KOPT-K1 (cell line): Measurements from ENCODE around the gene CRCP.
"Not testable (repeated sequence)": the region's sequence is repeated elsewhere in the genome, so short reads cannot be mapped to it uniquely, and the experiment has no call there.

ENCODE experiments used
- H3K27ac ChIP-seq: fragments of 200-600 bp; sonication (generic); 2 replicates; pipeline ENCODE4 v1.5.1; 2016; ENCODE audit warnings: antibody characterized with exemption, mild to moderate bottlenecking, low read depth, low read length; ENCODE audit not compliant: poor library complexity, severe bottlenecking
- H3K36me3 ChIP-seq: fragments of 200-600 bp; sonication (generic); 2 replicates; pipeline ENCODE4 v1.5.1; 2017; ENCODE audit warnings: antibody characterized with exemption, mild to moderate bottlenecking, low read length, moderate library complexity; ENCODE audit not compliant: insufficient read depth
- H3K9me3 ChIP-seq: fragments of 200-600 bp; sonication (generic); 2 replicates; pipeline ENCODE4 v1.5.1; 2017; ENCODE audit warnings: antibody characterized with exemption, low read length, mild to moderate bottlenecking; ENCODE audit not compliant: insufficient read depth, poor library complexity, severe bottlenecking

Gene CRCP

DNA sequence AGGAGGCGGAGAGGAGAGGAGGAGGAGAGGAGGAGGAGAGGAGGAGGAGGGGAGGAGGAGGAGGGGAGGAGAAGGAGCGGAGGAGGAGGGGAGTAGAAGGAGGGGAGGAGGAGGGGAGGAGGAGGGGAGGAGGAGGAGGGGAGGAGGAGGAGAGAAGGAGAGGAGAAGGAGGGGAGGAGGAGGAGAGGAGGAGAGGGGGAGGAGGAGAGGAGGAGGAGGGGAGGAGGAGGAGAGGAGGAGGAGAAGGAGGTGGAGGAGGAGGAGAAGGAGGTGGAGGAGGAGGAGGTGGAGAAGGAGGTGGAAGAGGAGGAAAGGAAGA lies 15.5 kb upstream of the CRCP start:
- Histone ChIP-seq H3K9me3 (no peaks in the 10 kb centered on the region), H3K27ac (no peak overlapping the region), H3K36me3 (no peaks in the 10 kb centered on the region)

DNA sequence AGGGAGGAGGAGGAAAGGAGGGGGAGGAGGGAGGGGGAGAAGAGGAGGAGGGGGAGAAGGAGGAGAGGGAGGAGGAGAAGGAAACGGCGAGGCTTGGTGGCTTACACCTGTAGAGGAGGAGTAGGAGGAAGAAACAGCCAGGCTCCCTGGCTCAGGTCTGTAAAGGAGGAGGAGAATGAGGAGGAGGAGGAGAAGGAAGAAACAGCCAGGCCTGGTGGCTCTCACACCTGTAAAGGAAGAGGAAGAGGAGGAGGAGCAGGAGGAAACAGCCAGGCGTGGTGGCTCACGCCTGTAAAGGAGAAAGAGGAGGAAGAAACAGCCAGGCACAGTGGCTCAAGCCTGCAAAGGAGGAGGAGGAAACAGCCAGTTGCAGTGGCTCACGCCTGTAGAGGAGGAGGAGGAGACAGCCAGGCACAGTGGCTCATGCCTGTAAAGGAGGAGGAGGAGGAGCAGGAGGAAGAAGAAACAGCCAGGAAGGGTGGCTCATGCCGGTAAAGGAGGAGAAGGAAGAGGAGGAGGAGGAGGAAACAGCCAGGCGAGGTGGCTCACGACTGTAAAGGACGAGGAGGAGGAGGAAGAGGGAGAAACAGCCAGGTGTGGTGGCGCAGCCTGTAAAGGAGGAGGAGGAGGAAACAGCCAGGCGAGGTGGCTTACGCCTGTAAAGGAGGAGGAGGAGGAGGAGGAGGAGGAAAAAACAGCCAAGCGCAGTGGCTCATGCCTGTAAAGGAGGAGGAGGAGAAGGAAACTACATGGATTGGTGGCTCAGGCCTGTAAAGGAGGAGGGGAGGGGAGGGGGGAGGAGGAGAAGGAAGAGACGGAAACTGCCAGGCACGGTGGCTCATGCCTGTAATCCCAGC lies 14.9 kb upstream of the CRCP start:
- Histone ChIP-seq H3K9me3 (no peaks in the 10 kb centered on the region), H3K27ac (peak overlapping the region; percentile 59), H3K36me3 (no peaks in the 10 kb centered on the region)

DNA sequence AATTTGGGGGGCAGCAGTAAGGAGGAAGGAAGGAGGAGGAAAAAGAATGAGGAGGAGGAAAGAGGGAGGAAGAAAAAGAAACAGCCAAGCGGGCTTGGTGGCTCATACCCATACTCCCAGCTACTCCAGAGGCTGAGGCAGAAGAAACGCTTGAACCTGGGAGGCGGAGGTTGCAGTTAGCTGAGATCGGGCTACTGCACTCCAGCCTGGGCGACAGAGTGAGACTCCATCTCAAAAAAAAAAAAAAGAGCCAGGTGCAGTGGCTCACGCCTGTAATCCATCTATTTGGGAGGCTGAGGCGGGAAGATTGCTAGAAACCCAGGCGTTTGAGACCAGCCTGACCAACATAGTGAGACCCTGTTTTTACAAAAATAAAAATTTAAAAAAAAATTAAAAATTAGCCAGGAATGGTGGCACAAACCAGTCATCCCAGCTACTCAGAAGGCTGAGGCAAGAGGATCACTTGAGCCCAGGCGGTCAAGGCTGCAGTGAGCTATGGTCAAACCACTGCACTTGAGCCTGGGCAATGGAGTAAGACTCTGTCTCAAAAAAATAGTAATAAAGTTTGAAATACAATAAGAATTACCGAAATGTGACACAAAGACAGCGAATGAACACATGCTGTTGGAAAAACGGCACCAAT lies 14.1 kb upstream of the CRCP start:
- Histone ChIP-seq H3K9me3 (no peaks in the 10 kb centered on the region), H3K36me3 (no peaks in the 10 kb centered on the region), H3K27ac (peak overlapping the region; percentile 59)

DNA sequence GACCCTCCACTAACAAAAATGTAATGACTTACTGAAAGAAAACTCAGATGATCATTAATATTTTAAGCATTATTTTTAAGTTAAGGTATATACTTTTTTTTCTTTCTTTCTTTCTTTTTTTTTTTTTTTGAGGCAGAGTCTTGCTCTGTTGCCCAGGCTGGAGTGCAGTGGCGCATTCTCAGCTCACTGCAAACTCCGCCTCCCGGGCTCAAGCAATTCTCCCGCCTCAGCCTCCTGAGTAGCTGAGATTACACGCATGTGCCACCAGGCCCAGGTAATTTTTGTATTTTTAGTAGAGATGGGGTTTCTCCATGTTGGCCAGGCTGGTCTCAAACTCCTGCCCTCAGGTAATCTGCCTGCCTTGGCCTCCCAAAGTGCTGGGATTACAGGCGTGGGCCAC lies 12.5 kb upstream of the CRCP start:
- H3K9me3 ChIP-seq, H3K27ac ChIP-seq, H3K36me3 ChIP-seq: not testable (repeated sequence)

DNA sequence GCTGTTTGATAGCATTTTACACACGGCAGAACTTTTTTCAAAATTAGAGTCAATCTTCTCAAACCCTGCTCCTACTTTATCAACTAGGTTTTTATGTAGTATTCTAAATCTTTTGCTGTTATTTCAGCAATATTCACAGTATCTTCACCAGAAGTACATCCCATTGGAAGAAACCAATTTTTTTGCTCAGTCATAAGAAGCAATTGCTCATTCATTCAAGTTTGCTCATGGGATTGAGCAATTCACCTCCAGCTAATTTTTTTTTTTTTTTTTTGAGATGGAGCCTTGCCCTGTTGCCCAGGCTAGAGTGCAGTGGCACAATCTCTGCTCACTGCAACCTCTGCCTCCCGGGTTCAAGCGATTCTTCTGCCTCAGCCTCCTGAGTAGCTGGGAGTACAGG lies 10.7 kb upstream of the CRCP start:
- not testable (repeated sequence) for H3K9me3 ChIP-seq, H3K27ac ChIP-seq, H3K36me3 ChIP-seq

DNA sequence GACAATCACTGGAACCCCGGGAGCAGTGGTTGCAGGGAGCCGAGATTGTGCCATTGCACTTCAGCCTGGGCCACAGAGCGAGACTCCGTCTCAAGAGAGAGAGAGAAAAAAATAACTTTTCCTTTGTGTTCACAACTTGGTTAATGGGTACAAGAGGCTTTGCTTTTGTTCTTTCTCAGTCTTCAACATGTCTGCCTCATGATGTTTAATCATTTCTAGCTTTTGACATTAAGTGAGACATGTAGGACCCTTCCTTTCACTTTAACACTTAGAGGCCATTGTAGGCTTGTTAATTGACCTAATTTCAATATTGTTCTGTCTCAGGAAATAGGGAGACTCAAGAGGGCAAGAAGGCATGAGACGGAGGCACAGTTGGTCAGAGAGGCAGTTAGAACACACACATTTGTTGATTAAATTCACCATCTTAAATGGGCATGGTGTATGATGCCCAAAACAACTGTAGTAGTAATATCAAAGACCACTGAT lies 9.3 kb upstream of the CRCP start:
- Histone ChIP-seq H3K36me3 (no peaks in the 10 kb centered on the region), H3K9me3 (no peaks in the 10 kb centered on the region), H3K27ac (no peak overlapping the region)

DNA sequence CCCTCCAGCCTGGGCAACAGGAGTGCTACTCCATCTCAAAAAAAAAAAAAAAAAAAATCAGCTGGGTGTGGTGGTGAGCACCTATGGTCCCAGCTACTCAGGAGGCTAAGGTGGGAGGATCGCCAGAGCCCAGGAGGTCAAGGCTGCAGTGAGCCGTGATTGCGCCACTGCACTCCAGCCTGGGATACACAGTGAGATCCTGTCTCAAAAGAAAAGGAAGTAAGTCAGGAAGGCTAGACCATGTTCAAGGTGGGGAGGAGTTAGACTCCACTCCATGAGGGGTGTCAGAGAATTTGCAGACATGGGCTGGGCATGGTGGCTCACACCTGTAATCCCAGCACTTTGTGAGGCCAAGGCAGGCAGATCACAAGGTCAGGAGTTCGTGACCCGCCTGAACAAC lies 6.2 kb upstream of the CRCP start:
- not testable (repeated sequence) for H3K27ac ChIP-seq, H3K36me3 ChIP-seq, H3K9me3 ChIP-seq

DNA sequence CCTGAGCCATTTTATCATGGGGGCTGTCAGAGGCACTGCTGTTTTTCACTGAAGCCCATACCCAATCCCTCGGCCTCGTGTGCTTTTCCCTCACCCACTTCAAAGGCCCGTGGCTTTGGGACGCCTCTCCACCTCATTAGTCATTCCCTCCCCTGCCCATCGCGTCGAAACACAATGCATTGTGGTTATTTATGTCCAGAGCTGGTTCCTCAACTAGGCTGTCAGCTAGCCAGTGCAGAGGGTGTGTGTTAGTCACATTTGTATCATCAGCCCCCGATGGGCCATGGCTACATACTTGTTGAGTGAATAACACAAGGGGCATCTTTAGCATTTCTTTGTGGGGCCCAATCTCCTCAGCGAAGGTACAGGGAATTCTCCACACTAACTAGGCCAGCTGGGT lies 3.8 kb upstream of the CRCP start:
- Histone ChIP-seq H3K9me3 (no peaks in the 10 kb centered on the region), H3K27ac (no peak overlapping the region), H3K36me3 (0 out of 2 replicates have a peak, but pooled peaks cover 2% of the 10 kb centered on the region)

DNA sequence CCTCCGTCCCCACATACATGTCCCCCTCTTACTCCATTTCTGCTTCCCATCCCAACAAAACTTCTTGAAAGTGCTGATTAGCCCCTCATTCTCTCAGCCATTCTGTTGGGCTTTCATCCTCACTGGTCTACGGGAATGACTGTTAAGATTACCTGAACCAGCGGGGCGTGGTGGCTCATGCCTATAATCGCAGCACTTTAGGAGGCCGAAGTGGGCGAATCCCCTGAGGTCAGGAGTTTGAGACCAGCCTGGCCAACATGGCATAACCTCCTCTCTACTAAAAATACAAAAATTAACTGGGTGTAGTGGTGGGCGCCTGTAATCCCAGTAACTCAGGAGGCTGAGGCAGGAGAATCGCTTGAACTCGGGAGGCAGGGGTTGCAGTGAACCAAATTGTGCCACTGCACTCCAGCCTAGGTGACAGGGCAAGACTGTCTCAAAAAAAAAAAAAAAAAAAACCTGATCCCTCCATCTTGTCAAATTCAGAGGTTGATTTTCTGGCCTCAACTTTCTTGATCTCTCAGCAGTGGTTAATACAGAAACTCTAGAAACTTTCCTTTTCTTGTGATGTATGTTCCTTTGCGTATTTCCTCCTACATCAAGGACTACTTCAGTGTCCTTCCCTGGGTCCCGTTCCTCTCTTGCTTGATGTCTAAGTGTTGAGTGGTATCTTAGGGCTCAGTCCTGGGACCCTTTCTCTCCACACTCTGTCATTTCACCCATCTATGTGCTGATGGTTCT lies 2.2 kb downstream of the CRCP start:
- H3K36me3 ChIP-seq: peaks cover 45% of the 10 kb centered on the region
- not testable (repeated sequence) for H3K27ac ChIP-seq, H3K9me3 ChIP-seq

DNA sequence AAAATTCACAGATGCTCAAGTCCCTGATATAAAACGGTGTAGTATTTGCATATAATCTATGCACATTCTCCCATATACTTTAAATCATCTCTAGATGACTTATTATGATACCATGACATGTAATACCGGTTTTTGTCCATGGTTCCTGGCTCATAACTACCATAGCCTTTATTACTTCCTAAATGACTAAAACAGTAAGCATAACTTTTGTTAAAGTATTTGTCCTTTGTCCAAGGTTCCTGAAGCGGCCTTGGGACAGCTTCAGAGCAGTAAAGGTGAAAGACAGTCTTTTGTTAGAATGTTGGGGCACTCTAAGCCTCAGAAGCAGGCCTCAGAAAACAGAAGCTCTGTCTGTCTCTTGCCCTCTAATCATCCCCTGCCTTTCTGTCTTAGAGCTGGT lies 4.0 kb downstream of the CRCP start:
- Histone ChIP-seq H3K9me3 (no peaks in the 10 kb centered on the region), H3K36me3 (peaks cover 54% of the 10 kb centered on the region), H3K27ac (no peak overlapping the region)

DNA sequence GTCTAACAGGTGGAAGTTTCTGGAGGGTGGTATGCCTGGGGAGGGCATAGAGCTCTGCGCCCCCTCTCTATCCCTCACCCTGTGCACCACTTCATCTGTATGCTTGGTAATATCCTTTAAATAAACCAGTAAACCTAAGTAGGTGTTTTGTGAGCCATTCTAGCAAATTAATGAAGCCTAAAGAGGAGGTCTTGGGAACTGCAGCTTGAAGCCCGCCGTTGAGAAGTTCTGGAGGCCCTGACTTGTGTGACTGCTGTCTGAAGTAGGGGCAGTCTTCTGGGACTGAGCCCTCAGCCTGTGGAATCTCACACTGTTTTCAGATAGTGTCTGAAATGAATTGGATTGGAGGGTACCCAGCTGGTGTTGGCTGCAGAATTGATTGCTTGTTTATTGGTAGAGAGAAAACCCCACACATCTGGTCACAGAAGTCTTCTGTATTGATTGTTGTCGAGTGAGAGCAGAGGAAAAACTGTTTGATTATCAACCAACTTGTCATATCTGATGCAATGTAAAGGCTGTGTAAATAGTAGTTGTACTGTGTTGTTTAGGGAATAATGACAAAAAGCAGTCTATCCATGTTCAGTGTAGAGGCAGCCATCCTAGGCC lies 4.7 kb downstream of the CRCP start:
- no peaks in the 10 kb centered on the region for H3K9me3 ChIP-seq
- H3K27ac ChIP-seq: no peak overlapping the region
- H3K36me3 ChIP-seq: peaks cover 54% of the 10 kb centered on the region

DNA sequence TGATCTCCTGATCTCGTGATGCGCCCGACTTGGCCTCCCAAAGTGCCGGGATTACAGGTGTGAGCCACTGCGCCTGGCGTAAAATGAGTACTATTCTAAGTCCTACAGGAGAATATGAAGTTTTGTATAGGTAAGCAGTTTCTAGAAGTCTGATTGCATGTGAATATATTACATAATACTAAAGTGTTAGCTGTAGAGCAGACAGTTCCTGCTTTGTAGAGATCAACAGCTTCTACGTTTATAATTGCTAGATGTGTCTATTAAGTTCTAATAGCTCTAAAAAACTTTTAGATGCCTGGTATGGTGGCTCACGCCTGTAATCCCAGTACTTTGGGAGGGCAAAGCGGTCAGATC lies 8.5 kb downstream of the CRCP start:
- Histone ChIP-seq H3K27ac (no peak overlapping the region), H3K9me3 (no peaks in the 10 kb centered on the region), H3K36me3 (peaks cover 39% of the 10 kb centered on the region)

DNA sequence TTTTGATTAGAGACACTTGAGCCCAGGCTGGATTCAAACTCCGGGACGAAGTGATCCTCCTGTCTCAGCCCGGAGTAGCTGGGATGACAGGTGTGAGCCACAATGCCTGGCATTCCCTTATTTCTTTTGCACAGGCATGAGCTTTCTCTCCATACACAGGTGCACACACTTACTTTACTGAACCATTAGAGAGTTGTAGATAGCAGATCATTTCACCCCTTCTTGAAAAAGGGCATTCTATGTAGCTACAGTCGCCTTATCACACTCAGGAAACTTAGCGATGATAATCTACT lies 9.9 kb downstream of the CRCP start:
- not testable (repeated sequence) for H3K9me3 ChIP-seq, H3K27ac ChIP-seq
- H3K36me3 ChIP-seq: peaks cover 33% of the 10 kb centered on the region

DNA sequence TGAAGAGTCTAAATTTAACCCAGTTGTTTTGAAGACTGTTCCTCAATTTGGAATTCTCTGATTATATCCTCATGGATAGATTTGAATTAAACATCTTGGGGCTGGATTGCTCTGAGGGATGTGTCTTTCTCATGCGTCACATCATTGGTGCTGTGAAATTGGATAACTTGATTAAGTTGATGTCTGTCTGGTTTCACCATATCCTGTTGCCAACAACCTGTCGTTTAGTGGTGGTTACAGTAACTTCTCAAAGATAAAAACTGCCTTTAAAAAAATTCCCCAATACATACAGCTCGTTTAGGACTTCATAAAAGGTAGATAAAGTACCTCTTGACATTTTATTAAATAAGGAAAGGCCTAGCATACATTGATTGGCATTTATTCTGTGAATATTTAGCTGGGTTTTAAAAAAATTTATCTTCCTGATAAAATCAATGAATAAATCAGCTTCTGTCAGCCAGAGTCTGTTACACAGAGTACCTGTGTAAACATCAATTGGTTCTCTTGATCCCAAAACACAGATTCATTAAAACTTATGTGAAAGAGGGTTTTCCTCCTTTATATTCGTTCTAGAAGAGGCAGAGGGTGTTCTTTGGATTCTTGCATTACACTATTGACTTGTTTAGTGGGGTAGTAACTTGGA lies 10.5 kb downstream of the CRCP start:
- no peaks in the 10 kb centered on the region for H3K9me3 ChIP-seq
- H3K36me3 ChIP-seq: peaks cover 34% of the 10 kb centered on the region
- H3K27ac ChIP-seq: no peak overlapping the region

DNA sequence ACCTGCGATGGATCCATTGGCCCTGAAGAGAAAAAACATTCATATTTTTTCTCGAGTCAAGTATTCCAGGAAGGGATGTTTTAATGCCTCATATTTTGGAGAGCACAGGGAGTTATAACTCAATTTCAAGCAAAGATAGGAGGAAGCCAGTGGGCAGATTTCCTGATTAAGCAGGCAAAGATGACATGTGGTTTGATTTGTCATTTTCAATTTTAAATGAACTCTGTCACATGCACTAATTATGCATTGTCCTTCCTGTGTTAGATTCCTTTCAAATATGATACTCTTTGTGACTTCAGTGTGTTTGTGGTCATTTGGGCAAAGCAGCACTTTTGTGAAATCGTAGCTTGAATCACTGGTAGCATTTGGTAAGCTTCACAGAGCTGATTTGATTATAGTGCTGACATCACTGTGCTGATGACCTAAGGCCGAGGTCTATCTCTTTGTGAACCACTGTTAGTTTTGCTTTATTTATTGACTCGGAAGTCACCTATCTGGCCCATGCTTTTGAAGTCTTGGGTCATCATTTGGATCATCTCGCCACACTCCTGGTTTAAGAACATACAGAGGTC lies 11.2 kb downstream of the CRCP start:
- not testable (repeated sequence) for H3K27ac ChIP-seq

More for the DNA sequence above, 11.2 kb downstream of the CRCP start:
- H3K36me3 ChIP-seq: peaks cover 40% of the 10 kb centered on the region
- not testable (repeated sequence) for H3K9me3 ChIP-seq
